GM10266 (cell line): ENCODE measurements around the gene CST3.

ENCODE experiments used
- DNase-seq: peaks from one replicate; pipeline ENCODE4 v3.0.0; 2012; ENCODE audit errors: extremely low spot score
- CTCF ChIP-seq: IDR thresholded peaks from 2 replicates; pipeline ENCODE4 v1.5.1; 2012; ENCODE audit warnings: mild to moderate bottlenecking, low read depth; ENCODE audit not compliant: control insufficient read depth, insufficient read depth; ENCODE audit errors: missing control alignments

CST3 gene

GRCh38 chr20:23596579-23597250, 41.0 kb downstream of the CST3 start:
- TF ChIP-seq CTCF, result no peak
- DNase-seq, result no peak

GRCh38 chr20:23595941-23596340, 41.8 kb downstream of the CST3 start:
- DNase-seq, result no peak
- TF ChIP-seq CTCF, result no peak

- TF ChIP-seq CTCF, result no peak
- DNase-seq, result no peak
These were observed 49.0 kb downstream of the CST3 start for GRCh38 chr20:23588434-23589403.

DNA sequence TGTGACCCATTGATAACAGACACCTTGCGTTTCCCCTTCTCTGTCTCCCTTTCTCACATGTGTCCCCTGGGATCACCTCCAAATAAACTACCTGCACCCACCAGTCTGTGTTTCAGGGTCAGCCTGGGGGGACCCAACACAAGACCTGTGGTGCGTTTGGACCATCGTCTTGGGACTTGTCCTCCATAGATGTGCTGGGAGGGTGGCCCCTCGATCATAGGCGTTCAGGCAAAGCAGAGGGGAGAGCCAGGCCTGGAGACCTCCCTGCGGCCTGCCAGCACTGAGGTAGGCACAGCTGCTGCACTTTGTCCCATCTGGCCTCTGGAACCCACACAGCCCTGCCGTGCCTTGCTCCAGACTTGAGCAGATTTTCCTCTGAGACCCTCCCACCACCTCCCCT, 50.1 kb downstream of the CST3 start:
- DNase-seq, result no peak
- no peak for TF ChIP-seq CTCF

GRCh38 chr20:23586735-23587525, 50.8 kb downstream of the CST3 start:
- no peak for DNase-seq
- no peak for TF ChIP-seq CTCF

- DNase-seq, result no peak
These were observed 51.7 kb downstream of the CST3 start for GRCh38 chr20:23585808-23586734.

More at GRCh38 chr20:23585808-23586734, 51.7 kb downstream of the CST3 start:
- TF ChIP-seq CTCF, result no peak
